SK-N-MC (cell line): ENCODE results near the gene SLC30A7.

ENCODE experiments used
- DNase-seq: peaks from one replicate; pipeline ENCODE4 v3.0.0-alpha.2; 2011; ENCODE audit warnings: low read depth, low spot score
- H3K27ac ChIP-seq: fragments of 200-600 bp; sonication (generic); 2 replicates; pipeline ENCODE4 v1.5.1; 2016; ENCODE audit warnings: mixed run types
- H3K36me3 ChIP-seq: fragments of 200-600 bp; sonication (generic); 2 replicates; pipeline ENCODE4 v1.6.1; 2017; ENCODE audit warnings: antibody characterized with exemption, low read length, mixed read lengths; ENCODE audit not compliant: insufficient read depth
- H3K4me3 ChIP-seq: fragments of 200-600 bp; sonication (generic); 2 replicates; pipeline ENCODE4 v1.5.1; 2016
- H3K9ac ChIP-seq: fragments of 200-600 bp; sonication (generic); 2 replicates; pipeline ENCODE4 v1.8.0; 2017; ENCODE audit warnings: mixed run types, mixed read lengths; ENCODE audit not compliant: insufficient read length
- H3K9me3 ChIP-seq: fragments of 200-600 bp; sonication (generic); 2 replicates; pipeline ENCODE4 v1.6.1; 2017; ENCODE audit warnings: low read depth, mild to moderate bottlenecking, antibody characterized with exemption, low read length, moderate library complexity, mixed read lengths
- EZH2 ChIP-seq: fragments of 200-600 bp; sonication (generic); IDR thresholded peaks from one replicate; pipeline ENCODE4 v1.6.1; 2017; ENCODE audit warnings: antibody characterized with exemption
- FOXP2 ChIP-seq: optimal IDR thresholded peaks from 2 replicates; pipeline ENCODE3; 2011; ENCODE audit warnings: mild to moderate bottlenecking, moderate library complexity; ENCODE audit not compliant: insufficient read depth; ENCODE audit errors: extremely low read length, control extremely low read depth
- POLR2AphosphoS5 ChIP-seq: IDR thresholded peaks from 2 replicates; pipeline ENCODE4 v1.6.1; 2012; ENCODE audit warnings: mild to moderate bottlenecking, low read depth, low read length, borderline replicate concordance

The SLC30A7 gene

DNA sequence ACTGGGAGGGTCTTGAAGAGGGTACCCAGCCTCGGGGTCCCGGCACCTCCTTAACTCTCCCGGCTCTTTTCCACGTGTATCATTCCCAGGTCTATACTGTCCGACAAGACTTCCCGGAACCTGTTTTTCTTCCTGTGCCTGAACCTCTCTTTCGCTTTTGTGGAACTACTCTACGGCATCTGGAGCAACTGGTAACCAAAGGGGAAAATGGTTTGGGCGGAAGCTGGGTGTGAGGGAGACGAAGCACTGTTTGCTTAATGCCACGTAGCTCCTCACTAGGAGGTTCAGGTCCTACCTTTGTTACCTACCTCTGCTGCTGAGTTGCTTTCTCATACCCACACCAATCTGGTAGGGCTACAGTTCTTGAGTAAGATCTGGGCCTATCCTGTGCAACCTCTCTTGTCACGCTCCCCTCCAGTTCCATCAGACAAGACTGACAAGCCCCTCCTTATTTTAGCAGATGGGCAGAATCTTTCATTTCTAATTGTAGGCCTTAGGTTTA, 642 bp downstream of the SLC30A7 start:
- no peak for TF ChIP-seq EZH2
- no peak for TF ChIP-seq FOXP2
- no peak for TF ChIP-seq POLR2AphosphoS5
- DNase-seq, result no peak
- H3K9ac ChIP-seq, result peak overlapping the region; percentile 97
- peaks cover 31% of the 10 kb centered on the region for H3K36me3 ChIP-seq
- H3K9me3 ChIP-seq, result no peaks in the 10 kb centered on the region
- 0 out of 2 replicates have a peak overlapping the region, but pooled peaks have one; percentile 47 for H3K27ac ChIP-seq
- H3K4me3 ChIP-seq, result peak overlapping the region; percentile 97

DNA sequence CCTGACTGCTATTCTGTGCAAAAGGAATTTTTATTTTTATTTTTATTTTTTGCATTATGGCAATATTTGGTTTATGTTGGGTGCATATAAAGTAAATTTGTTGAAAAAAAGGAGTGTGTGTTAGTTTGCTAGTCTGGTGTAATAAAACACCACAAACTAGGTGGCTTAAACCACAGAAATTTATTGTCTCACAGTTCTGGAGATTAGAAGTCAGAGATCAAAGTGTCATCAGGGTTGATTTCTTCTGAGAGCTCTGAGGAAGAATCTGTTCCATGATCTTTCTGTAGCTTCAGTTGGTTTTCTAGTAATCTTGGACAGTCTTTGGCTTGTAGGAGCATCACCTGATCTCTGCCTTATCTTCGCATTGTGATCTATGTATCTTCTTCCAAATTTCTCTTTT, 6.5 kb downstream of the SLC30A7 start:
- Histone ChIP-seq H3K36me3 (peaks cover 75% of the 10 kb centered on the region), H3K27ac (no peak overlapping the region), H3K9ac (no peak overlapping the region), H3K9me3 (no peaks in the 10 kb centered on the region), H3K4me3 (no peak overlapping the region)
- TF ChIP-seq FOXP2 (no peak), EZH2 (no peak), POLR2AphosphoS5 (no peak)
- DNase-seq, result no peak

DNA sequence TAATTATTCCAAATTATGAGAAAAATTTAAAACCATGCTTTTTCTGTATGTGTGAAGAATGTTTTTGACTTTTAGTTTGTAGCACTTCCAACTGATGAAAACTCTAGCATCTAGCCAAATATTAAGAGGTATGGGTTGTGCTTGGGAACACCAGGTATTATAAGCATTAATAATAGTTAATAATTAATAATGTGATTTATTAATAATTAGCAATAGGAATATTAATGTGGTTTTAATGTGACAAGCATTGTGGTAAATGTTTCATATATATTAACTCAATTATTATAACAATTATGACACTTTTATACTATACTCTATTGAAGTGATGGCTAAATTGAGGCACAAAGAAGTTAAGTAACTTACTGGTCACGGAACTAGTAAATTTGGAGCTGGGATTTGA, 7.9 kb downstream of the SLC30A7 start:
- no peak for TF ChIP-seq FOXP2
- TF ChIP-seq EZH2, result no peak
- no peak for TF ChIP-seq POLR2AphosphoS5
- H3K4me3 ChIP-seq, result no peak overlapping the region
- no peak overlapping the region for H3K27ac ChIP-seq
- no peak overlapping the region for H3K9ac ChIP-seq
- no peak for DNase-seq
- peaks cover 81% of the 10 kb centered on the region for H3K36me3 ChIP-seq
- no peaks in the 10 kb centered on the region for H3K9me3 ChIP-seq

DNA sequence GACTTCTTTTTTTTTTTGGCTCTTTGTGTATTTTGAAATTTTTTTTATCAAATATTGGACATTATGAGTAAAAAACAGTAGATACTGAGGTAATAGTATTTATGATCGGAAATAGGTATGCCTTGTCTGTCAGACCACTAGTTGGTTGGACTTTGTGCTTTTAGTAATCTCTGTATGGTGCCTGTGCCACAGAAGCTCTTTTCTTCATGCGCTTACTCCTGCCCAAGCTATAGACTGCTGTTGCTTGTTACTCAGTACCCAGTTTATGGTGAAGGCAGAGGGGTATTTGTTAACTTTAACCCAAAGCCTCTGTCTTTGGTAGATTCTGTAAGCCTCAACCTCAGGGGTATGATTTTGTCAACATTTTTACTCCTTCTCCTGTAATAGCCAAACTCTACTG, 8.6 kb downstream of the SLC30A7 start:
- Histone ChIP-seq H3K4me3 (no peak overlapping the region), H3K27ac (no peak overlapping the region), H3K9ac (no peak overlapping the region), H3K9me3 (no peaks in the 10 kb centered on the region), H3K36me3 (peaks cover 81% of the 10 kb centered on the region)
- no peak for DNase-seq
- TF ChIP-seq EZH2 (no peak), FOXP2 (no peak), POLR2AphosphoS5 (no peak)

DNA sequence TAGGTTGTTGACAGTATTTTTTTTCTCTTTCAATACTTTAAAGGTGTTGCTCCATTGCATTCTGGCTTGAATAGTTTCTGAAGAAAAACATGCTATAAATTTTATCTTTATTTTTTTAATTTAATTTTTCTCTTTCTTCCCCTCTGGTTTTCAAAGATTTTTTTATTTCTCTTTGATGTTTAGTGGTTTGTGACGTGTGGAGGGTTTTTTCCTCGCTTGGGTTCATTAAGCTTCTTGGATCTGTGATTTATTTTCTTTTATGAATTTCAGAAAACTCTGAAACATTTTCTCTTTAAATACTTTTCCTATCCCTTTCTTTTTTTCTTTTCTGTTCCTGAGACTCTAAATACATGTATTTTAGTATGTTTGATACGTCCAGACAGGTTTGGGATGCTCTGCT, 9.3 kb downstream of the SLC30A7 start:
- TF ChIP-seq POLR2AphosphoS5, result no peak
- Histone ChIP-seq H3K4me3 (no peak overlapping the region), H3K9ac (no peak overlapping the region), H3K27ac (no peak overlapping the region), H3K36me3 (peaks cover 83% of the 10 kb centered on the region), H3K9me3 (no peaks in the 10 kb centered on the region)
- no peak for DNase-seq

DNA sequence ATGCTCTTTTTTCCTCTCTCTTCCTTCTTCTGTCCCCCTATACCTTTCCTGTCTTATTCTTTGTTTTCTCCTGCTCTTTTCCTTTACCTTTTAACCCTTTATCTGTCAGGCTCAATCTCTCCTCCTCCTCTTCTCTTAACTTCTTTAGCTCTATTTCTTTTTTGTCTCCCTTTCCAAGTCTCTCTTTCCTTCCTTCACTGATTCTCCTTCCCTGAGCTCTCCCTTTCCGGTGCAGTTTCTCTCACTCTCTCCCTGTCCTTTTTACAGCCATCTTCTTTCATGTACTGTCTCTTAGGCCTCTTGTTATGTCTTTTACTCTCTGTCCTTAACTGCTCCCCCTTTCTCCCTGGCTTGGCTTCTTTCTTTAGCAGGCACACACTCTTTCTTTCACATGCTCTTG, 12.0 kb downstream of the SLC30A7 start:
- peaks cover 80% of the 10 kb centered on the region for H3K36me3 ChIP-seq

DNA sequence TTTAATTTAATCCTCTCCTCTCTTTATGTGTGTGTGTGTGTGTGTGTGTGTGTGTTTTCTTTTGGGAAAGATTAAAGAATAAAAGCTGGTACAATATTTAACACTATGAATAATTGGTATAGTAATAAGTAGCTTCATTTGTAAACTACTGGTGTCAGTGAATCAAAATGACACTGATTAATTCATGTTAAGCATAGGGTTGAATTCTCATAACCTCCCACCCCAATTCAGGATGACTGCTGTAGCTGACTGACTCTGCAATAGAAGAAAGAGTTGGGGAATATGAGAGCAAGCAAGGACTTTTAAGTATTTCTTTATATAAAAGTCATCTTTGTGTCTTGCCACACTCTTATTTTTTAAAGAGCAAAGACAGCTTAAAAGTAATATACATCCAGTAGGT, 13.1 kb downstream of the SLC30A7 start:
- H3K4me3 ChIP-seq, result no peak overlapping the region
- no peaks in the 10 kb centered on the region for H3K9me3 ChIP-seq
- H3K9ac ChIP-seq, result no peak overlapping the region
- TF ChIP-seq FOXP2 (no peak), POLR2AphosphoS5 (no peak), EZH2 (no peak)
- peaks cover 82% of the 10 kb centered on the region for H3K36me3 ChIP-seq
- no peak for DNase-seq
- H3K27ac ChIP-seq, result peak overlapping the region; percentile 55; the same call in 1 of the 2 replicates

More for the DNA sequence above, 12.0 kb downstream of the SLC30A7 start:
- DNase-seq, result no peak
- TF ChIP-seq FOXP2 (no peak), POLR2AphosphoS5 (no peak), EZH2 (no peak)
- Histone ChIP-seq H3K27ac (no peak overlapping the region), H3K9me3 (no peaks in the 10 kb centered on the region), H3K9ac (no peak overlapping the region), H3K4me3 (no peak overlapping the region)

DNA sequence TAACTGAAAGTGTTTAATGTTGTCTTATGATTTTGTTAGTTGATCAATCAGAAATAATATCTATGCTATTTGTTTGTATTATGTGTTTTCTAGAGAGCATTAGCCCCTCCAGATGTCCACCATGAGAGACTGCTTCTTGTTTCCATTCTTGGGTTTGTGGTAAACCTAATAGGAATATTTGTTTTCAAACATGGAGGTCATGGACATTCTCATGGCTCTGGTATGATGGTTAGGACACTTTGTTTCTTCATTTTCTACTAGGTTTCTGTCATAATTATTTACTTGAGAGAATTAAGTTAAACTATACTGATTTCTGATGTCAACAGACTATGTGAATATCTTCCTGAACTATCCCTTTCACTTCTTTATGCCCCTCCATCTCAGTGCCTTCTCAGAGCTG, 16.1 kb downstream of the SLC30A7 start:
- no peak for DNase-seq
- H3K9ac ChIP-seq, result no peak overlapping the region
- H3K4me3 ChIP-seq, result no peak overlapping the region
- no peaks in the 10 kb centered on the region for H3K9me3 ChIP-seq
- peaks cover 75% of the 10 kb centered on the region for H3K36me3 ChIP-seq
- H3K27ac ChIP-seq, result no peak overlapping the region
- TF ChIP-seq EZH2 (no peak), POLR2AphosphoS5 (no peak), FOXP2 (no peak)

DNA sequence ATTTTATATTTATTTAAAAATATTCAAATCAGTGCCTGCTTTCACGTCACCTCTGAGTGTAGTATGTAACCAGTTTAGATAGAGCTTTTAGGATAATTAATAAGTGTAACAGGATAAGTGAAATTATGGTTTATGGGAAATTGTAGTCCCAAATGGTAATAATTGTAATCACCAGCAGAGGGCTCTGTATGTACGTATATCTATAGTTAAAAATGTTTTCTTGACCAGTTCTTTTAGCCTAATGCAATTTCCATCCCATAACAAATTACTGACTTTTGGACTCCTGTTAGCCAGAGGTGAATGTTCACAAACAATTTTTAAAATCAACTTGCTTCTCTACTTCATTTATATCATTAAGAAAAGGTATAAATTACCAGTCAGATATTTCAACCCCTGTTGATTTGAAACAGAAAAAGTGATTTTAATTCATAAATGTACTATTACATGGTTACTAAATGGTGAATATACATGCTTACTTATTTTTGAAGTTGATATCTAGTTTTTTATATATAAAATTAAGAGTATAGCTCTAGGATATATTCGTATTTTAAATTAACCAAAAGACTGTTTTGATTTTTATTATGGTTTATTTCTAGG, 25.3 kb downstream of the SLC30A7 start:
- H3K36me3 ChIP-seq, result peaks cover 52% of the 10 kb centered on the region
- H3K9ac ChIP-seq, result no peak overlapping the region
- H3K27ac ChIP-seq, result no peak overlapping the region
- TF ChIP-seq FOXP2 (no peak), POLR2AphosphoS5 (no peak), EZH2 (no peak)
- no peak overlapping the region for H3K4me3 ChIP-seq
- no peak for DNase-seq
- no peaks in the 10 kb centered on the region for H3K9me3 ChIP-seq
